DND-41 (cell line): Measurements from ENCODE around the gene MCUB.

Experiments used
- CTCF ChIP-seq: IDR thresholded peaks from 2 replicates; pipeline ENCODE4 v1.5.1; 2012; ENCODE audit warnings: borderline replicate concordance, low read length, moderate library complexity, mild to moderate bottlenecking; ENCODE audit not compliant: poor library complexity, severe bottlenecking; ENCODE audit errors: extremely low read depth
- EZH2 ChIP-seq: IDR thresholded peaks from 3 replicates; pipeline ENCODE4 v1.6.1; 2012; ENCODE audit warnings: borderline replicate concordance, low read depth, mild to moderate bottlenecking, moderate library complexity, low read length, inconsistent platforms; ENCODE audit not compliant: severe bottlenecking

DNA sequence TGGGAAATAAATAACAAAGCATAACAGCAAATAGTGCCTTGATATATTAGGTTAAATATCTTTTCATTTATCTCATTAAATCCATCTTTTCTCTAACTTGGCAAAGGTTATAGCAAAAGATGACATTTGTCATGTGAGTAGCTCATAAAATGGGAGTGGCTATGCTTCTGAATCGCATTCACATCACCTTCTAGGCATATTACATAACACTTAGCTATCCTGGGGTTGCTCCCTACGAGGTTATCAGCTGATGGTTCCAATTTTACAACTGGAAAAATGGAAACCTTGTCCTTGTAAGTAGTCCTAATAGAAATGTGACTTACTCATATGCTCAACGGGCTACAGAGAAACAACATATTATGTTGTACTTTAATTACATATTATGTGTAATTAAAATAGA lies 153.5 kb downstream of the MCUB start:
- TF ChIP-seq CTCF (no peak), EZH2 (no peak)
